ENCODE data around the gene MAP2K5.

The MAP2K5 gene

GRCh38 chr15:67545864-67546263 lies 3.4 kb downstream of the MAP2K5 start:
- peaks cover 5% of the 10 kb centered on the region for H3K36me3 ChIP-seq (ENCODE audit: control insufficient read depth, insufficient read depth, low read length)
- no peaks in the 10 kb centered on the region for H3K9me3 ChIP-seq (ENCODE audit: control insufficient read depth, low read length)
- no peak overlapping the region for H3K4me3 ChIP-seq (ENCODE audit: insufficient read depth, low read depth, low read length, poor library complexity, severe bottlenecking)
- peaks cover 8% of the 10 kb centered on the region for H3K4me1 ChIP-seq (ENCODE audit: control insufficient read depth, insufficient read depth, low read length, poor library complexity, severe bottlenecking)
- no peaks in the 10 kb centered on the region for H3K27me3 ChIP-seq (replicated peaks; ENCODE audit: control insufficient read depth, insufficient read depth, low read length, poor library complexity, severe bottlenecking)
- DNase-seq = no peak
- no peak overlapping the region for H3K27ac ChIP-seq (ENCODE audit: insufficient read depth, low read length, poor library complexity, severe bottlenecking)

- H3K27me3 ChIP-seq (replicated peaks; ENCODE audit: control insufficient read depth, insufficient read depth, low read length, poor library complexity, severe bottlenecking) = no peaks in the 10 kb centered on the region
- no peak for DNase-seq
- peaks cover 5% of the 10 kb centered on the region for H3K36me3 ChIP-seq (ENCODE audit: control insufficient read depth, insufficient read depth, low read length)
- H3K9me3 ChIP-seq (ENCODE audit: control insufficient read depth, low read length) = no peaks in the 10 kb centered on the region
- H3K27ac ChIP-seq (ENCODE audit: insufficient read depth, low read length, poor library complexity, severe bottlenecking) = no peak overlapping the region
- no peak overlapping the region for H3K4me3 ChIP-seq (ENCODE audit: insufficient read depth, low read depth, low read length, poor library complexity, severe bottlenecking)
- H3K4me1 ChIP-seq (ENCODE audit: control insufficient read depth, insufficient read depth, low read length, poor library complexity, severe bottlenecking) = peaks cover 8% of the 10 kb centered on the region
Measured at GRCh38 chr15:67547064-67547463, 4.6 kb downstream of the MAP2K5 start.

- no peaks in the 10 kb centered on the region for H3K9me3 ChIP-seq (ENCODE audit: control insufficient read depth, low read length)
- no peak overlapping the region for H3K27ac ChIP-seq (ENCODE audit: insufficient read depth, low read length, poor library complexity, severe bottlenecking)
- H3K27me3 ChIP-seq (replicated peaks; ENCODE audit: control insufficient read depth, insufficient read depth, low read length, poor library complexity, severe bottlenecking) = no peaks in the 10 kb centered on the region
- H3K36me3 ChIP-seq (ENCODE audit: control insufficient read depth, insufficient read depth, low read length) = peaks cover 5% of the 10 kb centered on the region
- no peak for DNase-seq
- peaks cover 8% of the 10 kb centered on the region for H3K4me1 ChIP-seq (ENCODE audit: control insufficient read depth, insufficient read depth, low read length, poor library complexity, severe bottlenecking)
- H3K4me3 ChIP-seq (ENCODE audit: insufficient read depth, low read depth, low read length, poor library complexity, severe bottlenecking) = no peak overlapping the region
Measured at GRCh38 chr15:67547836-67548235, 5.3 kb downstream of the MAP2K5 start.

GRCh38 chr15:67548236-67548852 lies 5.8 kb downstream of the MAP2K5 start:
- peaks cover 4% of the 10 kb centered on the region for H3K4me1 ChIP-seq (ENCODE audit: control insufficient read depth, insufficient read depth, low read length, poor library complexity, severe bottlenecking)

GRCh38 chr15:67548862-67549651 lies 6.6 kb downstream of the MAP2K5 start:
- Histone ChIP-seq H3K4me1 (ENCODE audit: control insufficient read depth, insufficient read depth, low read length, poor library complexity, severe bottlenecking) (no peaks in the 10 kb centered on the region), H3K9me3 (ENCODE audit: control insufficient read depth, low read length) (no peaks in the 10 kb centered on the region), H3K27ac (ENCODE audit: insufficient read depth, low read length, poor library complexity, severe bottlenecking) (no peak overlapping the region), H3K36me3 (ENCODE audit: control insufficient read depth, insufficient read depth, low read length) (peaks cover 7% of the 10 kb centered on the region), H3K4me3 (ENCODE audit: insufficient read depth, low read depth, low read length, poor library complexity, severe bottlenecking) (no peak overlapping the region), H3K27me3 (replicated peaks; ENCODE audit: control insufficient read depth, insufficient read depth, low read length, poor library complexity, severe bottlenecking) (no peaks in the 10 kb centered on the region)
- DNase-seq = no peak

More at GRCh38 chr15:67548236-67548852, 5.8 kb downstream of the MAP2K5 start:
- H3K27me3 ChIP-seq (replicated peaks; ENCODE audit: control insufficient read depth, insufficient read depth, low read length, poor library complexity, severe bottlenecking) = no peaks in the 10 kb centered on the region
- no peaks in the 10 kb centered on the region for H3K9me3 ChIP-seq (ENCODE audit: control insufficient read depth, low read length)
- no peak overlapping the region for H3K4me3 ChIP-seq (ENCODE audit: insufficient read depth, low read depth, low read length, poor library complexity, severe bottlenecking)
- peaks cover 7% of the 10 kb centered on the region for H3K36me3 ChIP-seq (ENCODE audit: control insufficient read depth, insufficient read depth, low read length)
- DNase-seq = no peak
- H3K27ac ChIP-seq (ENCODE audit: insufficient read depth, low read length, poor library complexity, severe bottlenecking) = no peak overlapping the region

GRCh38 chr15:67549736-67550135 lies 7.2 kb downstream of the MAP2K5 start:
- DNase-seq = no peak
- Histone ChIP-seq H3K4me3 (ENCODE audit: insufficient read depth, low read depth, low read length, poor library complexity, severe bottlenecking) (no peak overlapping the region), H3K27ac (ENCODE audit: insufficient read depth, low read length, poor library complexity, severe bottlenecking) (no peak overlapping the region), H3K9me3 (ENCODE audit: control insufficient read depth, low read length) (no peaks in the 10 kb centered on the region), H3K27me3 (replicated peaks; ENCODE audit: control insufficient read depth, insufficient read depth, low read length, poor library complexity, severe bottlenecking) (no peaks in the 10 kb centered on the region), H3K36me3 (ENCODE audit: control insufficient read depth, insufficient read depth, low read length) (peaks cover 7% of the 10 kb centered on the region), H3K4me1 (ENCODE audit: control insufficient read depth, insufficient read depth, low read length, poor library complexity, severe bottlenecking) (no peaks in the 10 kb centered on the region)

- no peaks in the 10 kb centered on the region for H3K9me3 ChIP-seq (ENCODE audit: control insufficient read depth, low read length)
- no peaks in the 10 kb centered on the region for H3K4me1 ChIP-seq (ENCODE audit: control insufficient read depth, insufficient read depth, low read length, poor library complexity, severe bottlenecking)
- DNase-seq = no peak
- no peak overlapping the region for H3K27ac ChIP-seq (ENCODE audit: insufficient read depth, low read length, poor library complexity, severe bottlenecking)
- peaks cover 7% of the 10 kb centered on the region for H3K36me3 ChIP-seq (ENCODE audit: control insufficient read depth, insufficient read depth, low read length)
- no peak overlapping the region for H3K4me3 ChIP-seq (ENCODE audit: insufficient read depth, low read depth, low read length, poor library complexity, severe bottlenecking)
- H3K27me3 ChIP-seq (replicated peaks; ENCODE audit: control insufficient read depth, insufficient read depth, low read length, poor library complexity, severe bottlenecking) = no peaks in the 10 kb centered on the region
Measured at GRCh38 chr15:67550522-67550921, 8.0 kb downstream of the MAP2K5 start.

- H3K27ac ChIP-seq (ENCODE audit: insufficient read depth, low read length, poor library complexity, severe bottlenecking) = no peak overlapping the region
- H3K36me3 ChIP-seq (ENCODE audit: control insufficient read depth, insufficient read depth, low read length) = peaks cover 7% of the 10 kb centered on the region
- no peaks in the 10 kb centered on the region for H3K4me1 ChIP-seq (ENCODE audit: control insufficient read depth, insufficient read depth, low read length, poor library complexity, severe bottlenecking)
- H3K27me3 ChIP-seq (replicated peaks; ENCODE audit: control insufficient read depth, insufficient read depth, low read length, poor library complexity, severe bottlenecking) = no peaks in the 10 kb centered on the region
- no peak overlapping the region for H3K4me3 ChIP-seq (ENCODE audit: insufficient read depth, low read depth, low read length, poor library complexity, severe bottlenecking)
- no peak for DNase-seq
- no peaks in the 10 kb centered on the region for H3K9me3 ChIP-seq (ENCODE audit: control insufficient read depth, low read length)
Measured at GRCh38 chr15:67551207-67551743, 8.8 kb downstream of the MAP2K5 start.

GRCh38 chr15:67554580-67554979 lies 12.1 kb downstream of the MAP2K5 start:
- H3K27me3 ChIP-seq (replicated peaks; ENCODE audit: control insufficient read depth, insufficient read depth, low read length, poor library complexity, severe bottlenecking) = no peaks in the 10 kb centered on the region
- no peak overlapping the region for H3K27ac ChIP-seq (ENCODE audit: insufficient read depth, low read length, poor library complexity, severe bottlenecking)
- H3K9me3 ChIP-seq (ENCODE audit: control insufficient read depth, low read length) = no peaks in the 10 kb centered on the region
- H3K4me1 ChIP-seq (ENCODE audit: control insufficient read depth, insufficient read depth, low read length, poor library complexity, severe bottlenecking) = no peaks in the 10 kb centered on the region
- H3K36me3 ChIP-seq (ENCODE audit: control insufficient read depth, insufficient read depth, low read length) = peaks cover 17% of the 10 kb centered on the region
- no peak for DNase-seq
- H3K4me3 ChIP-seq (ENCODE audit: insufficient read depth, low read depth, low read length, poor library complexity, severe bottlenecking) = no peak overlapping the region

GRCh38 chr15:67556976-67557570 lies 14.6 kb downstream of the MAP2K5 start:
- Histone ChIP-seq H3K4me3 (ENCODE audit: insufficient read depth, low read depth, low read length, poor library complexity, severe bottlenecking) (no peak overlapping the region), H3K27ac (ENCODE audit: insufficient read depth, low read length, poor library complexity, severe bottlenecking) (no peak overlapping the region), H3K9me3 (ENCODE audit: control insufficient read depth, low read length) (no peaks in the 10 kb centered on the region), H3K36me3 (ENCODE audit: control insufficient read depth, insufficient read depth, low read length) (peaks cover 13% of the 10 kb centered on the region), H3K4me1 (ENCODE audit: control insufficient read depth, insufficient read depth, low read length, poor library complexity, severe bottlenecking) (no peaks in the 10 kb centered on the region), H3K27me3 (replicated peaks; ENCODE audit: control insufficient read depth, insufficient read depth, low read length, poor library complexity, severe bottlenecking) (no peaks in the 10 kb centered on the region)
- DNase-seq = no peak
